H1 (cell line): ENCODE data around the gene TRAK1. TPM values are rescaled to one million over a fixed set of nuclear protein-coding genes. Genes with fewer than 3 reads are reported as not detected.

Experiments used
- EGR1 ChIP-seq: IDR thresholded peaks from 2 replicates; pipeline ENCODE4 v1.6.1; 2011; ENCODE audit warnings: low read depth, low read length, borderline replicate concordance
- POLR2AphosphoS5 ChIP-seq: IDR thresholded peaks from 2 replicates; pipeline ENCODE4 v1.6.1; 2011; ENCODE audit warnings: low read depth, low read length
- RNF2 ChIP-seq: fragments of 200-900, 300-1000 bp; sonication (generic); IDR thresholded peaks from 2 replicates; pipeline ENCODE4 v1.7.1; 2016; ENCODE audit warnings: borderline replicate concordance, low read depth, mild to moderate bottlenecking, antibody characterized with exemption, low read length; ENCODE audit not compliant: poor library complexity, severe bottlenecking; ENCODE audit errors: missing control alignments
- RXRA ChIP-seq: IDR thresholded peaks from 2 replicates; pipeline ENCODE4 v1.6.1; 2011; ENCODE audit warnings: low read depth, mild to moderate bottlenecking, low read length, moderate library complexity; ENCODE audit not compliant: insufficient read depth
- SAP30 ChIP-seq: fragments of 300-600 bp; sonication (generic); IDR thresholded peaks from 2 replicates; pipeline ENCODE4 v1.7.1; 2012; ENCODE audit warnings: low read length, moderate library complexity, mild to moderate bottlenecking, inconsistent platforms; ENCODE audit not compliant: insufficient read depth, insufficient replicate concordance
- SIX5 ChIP-seq: IDR thresholded peaks from 2 replicates; pipeline ENCODE4 v1.6.1; 2011; ENCODE audit warnings: mild to moderate bottlenecking, low read depth, low read length
- SP1 ChIP-seq: IDR thresholded peaks from 2 replicates; pipeline ENCODE4 v1.6.1; 2011; ENCODE audit warnings: low read depth, low read length
- SRF ChIP-seq: IDR thresholded peaks from 2 replicates; pipeline ENCODE4 v1.6.1; 2011; ENCODE audit warnings: mild to moderate bottlenecking, low read depth, low read length, moderate library complexity
- YY1 ChIP-seq: IDR thresholded peaks from 2 replicates; pipeline ENCODE4 v1.6.1; 2011; ENCODE audit warnings: low read depth, mild to moderate bottlenecking, low read length
- polyA plus RNA-seq, 7 experiments: library from polyadenylated mRNA; depleted of rRNA in 3 of 7; stranded (reverse) in 5 of 7; unstranded in 2 of 7; fragments of >200 nt in 5 of 7; fragments of 200-250 nt in 2 of 7; gene quantifications; 1 replicate in 5 of 7; 2 replicates in 1 of 7; 4 replicates in 1 of 7; pipeline versions ENCODE4 v1.2.1 to v1.2.3, GENCODE V29; 2011 to 2013; ENCODE audit warnings: missing spikeins in 2 of 7, mixed read lengths in 2 of 7
- total RNA-seq: library from RNA; stranded (reverse); fragmentation: NEBNext Ultra II Directional; extraction: Animal tissue kit (Norgen Biotek cat#: 25700); gene quantifications from 2 replicates; pipeline ENCODE4 v1.2.1, GENCODE V29; 2021

Gene TRAK1
- total and polyA plus RNA-seq, 2 of the 8 experiments (the other 6 are each of a cell fraction or from before 2014, with no cell fraction given): 21.3 to 32.7 TPM

DNA sequence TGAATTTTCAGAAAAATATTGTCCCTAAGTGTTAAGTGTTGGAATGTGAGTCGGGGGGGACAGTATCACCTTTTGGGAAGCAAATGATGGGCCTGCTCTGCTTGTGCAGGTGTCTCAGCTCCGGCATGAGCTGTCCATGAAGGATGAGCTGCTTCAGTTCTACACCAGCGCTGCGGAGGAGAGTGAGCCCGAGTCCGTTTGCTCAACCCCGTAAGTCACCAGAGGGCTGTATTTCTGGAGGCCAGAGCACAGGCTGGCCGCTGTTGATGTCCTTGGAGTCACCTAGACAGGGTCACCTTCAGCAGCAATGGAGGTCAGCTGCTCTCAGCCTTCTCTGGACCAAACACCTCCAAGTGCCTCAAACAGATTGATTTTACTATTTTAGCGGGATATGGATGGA lies 96.8 kb downstream of the TRAK1 start (continued):
- no peak for TF ChIP-seq YY1
- TF ChIP-seq SP1: no peak
- no peak for TF ChIP-seq SAP30
- no peak for TF ChIP-seq SIX5
- TF ChIP-seq RNF2: no peak
- TF ChIP-seq POLR2AphosphoS5: no peak
- TF ChIP-seq EGR1: no peak
- TF ChIP-seq RXRA: no peak
- no peak for TF ChIP-seq SRF
